Smooth muscle cell (in vitro differentiated cells): Measurements from ENCODE around the gene ATP13A5. TPM values are rescaled to one million over a fixed set of nuclear protein-coding genes. Genes with fewer than 3 reads are reported as not detected.

Experiments
- DNase-seq: peaks from one replicate; lab custom pipeline; 2025; ENCODE audit not compliant: unreplicated experiment; lab: John Stamatoyannopoulos, UW
- H2AFZ ChIP-seq: fragments of 200-600 bp; sonication (generic); 2 replicates; pipeline ENCODE4 v1.6.0; 2016; ENCODE audit warnings: antibody characterized with exemption, low read depth, mild to moderate bottlenecking
- H3F3A ChIP-seq: fragments of 200-600 bp; sonication (generic); 2 replicates; pipeline ENCODE4 v1.6.0; 2017; ENCODE audit warnings: antibody characterized with exemption, low read depth
- H3K27ac ChIP-seq: fragments of 200-600 bp; sonication (generic); 2 replicates; pipeline ENCODE4 v1.5.1; 2016; ENCODE audit warnings: low read depth, mild to moderate bottlenecking
- H3K27me3 ChIP-seq: fragments of 200-600 bp; sonication (generic); 2 replicates; pipeline ENCODE4 v1.6.1; 2016; ENCODE audit warnings: low read depth, mild to moderate bottlenecking
- H3K36me3 ChIP-seq: fragments of 200-600 bp; sonication (generic); 2 replicates; pipeline ENCODE4 v1.5.1; 2016; ENCODE audit warnings: low read depth
- H3K4me1 ChIP-seq: fragments of 200-600 bp; sonication (generic); 2 replicates; pipeline ENCODE4 v1.5.1; 2016; ENCODE audit warnings: low read depth
- H3K4me2 ChIP-seq: fragments of 200-600 bp; sonication (generic); 2 replicates; pipeline ENCODE4 v1.6.0; 2016; ENCODE audit warnings: mild to moderate bottlenecking
- H3K4me3 ChIP-seq: fragments of 200-600 bp; sonication (generic); 2 replicates; pipeline ENCODE4 v1.5.1; 2016; ENCODE audit warnings: mild to moderate bottlenecking
- H3K79me2 ChIP-seq: fragments of 200-600 bp; sonication (generic); 2 replicates; pipeline ENCODE4 v1.6.0; 2016; ENCODE audit warnings: low read depth, mild to moderate bottlenecking
- H3K9ac ChIP-seq: fragments of 200-600 bp; sonication (generic); 2 replicates; pipeline ENCODE4 v1.6.0; 2016; ENCODE audit warnings: low read depth
- H3K9me3 ChIP-seq: fragments of 200-600 bp; sonication (generic); replicated peaks from 2 replicates; pipeline ENCODE4 v1.5.1; 2016; ENCODE audit warnings: low read depth
- H4K20me1 ChIP-seq: fragments of 200-600 bp; sonication (generic); 2 replicates; pipeline ENCODE4 v1.6.0; 2016; ENCODE audit warnings: low read depth
- CTCF ChIP-seq: fragments of 200-600 bp; sonication (generic); IDR thresholded peaks from 2 replicates; pipeline ENCODE4 v1.5.1; 2017; ENCODE audit warnings: borderline replicate concordance, mild to moderate bottlenecking, antibody characterized with exemption; ENCODE audit not compliant: insufficient read depth, poor library complexity, severe bottlenecking
- WGBS: methylation state at CpG from one replicate; pipeline ENCODE4 v1.1.7; 2016; ENCODE audit warnings: low lambda C conversion rate; 5-methylcytosine and 5-hydroxymethylcytosine counted together
- polyA plus RNA-seq: library from polyadenylated mRNA; unstranded; fragments of >200 nt; fragmentation: Nextera tagmentation; extraction: Ambion mirVana; gene quantifications from 2 replicates; pipeline ENCODE4 v1.2.1, GENCODE V29; 2016
- total RNA-seq: library from RNA; depleted of rRNA; stranded (reverse); fragments of >200 nt; gene quantifications from 2 replicates; pipeline ENCODE4 v1.2.3, GENCODE V29; 2014

ATP13A5 gene
- total and polyA plus RNA-seq, 2 experiments from 2014 or later = not detected

- no peak overlapping the region for H3K4me2 ChIP-seq
- DNase-seq = no peak
- no peaks in the 10 kb centered on the region for H3K4me1 ChIP-seq
- no peaks in the 10 kb centered on the region for H3K36me3 ChIP-seq
- H3K9me3 ChIP-seq = no peaks in the 10 kb centered on the region
- H3K79me2 ChIP-seq = no peaks in the 10 kb centered on the region
- H3K9ac ChIP-seq = no peak overlapping the region
- no peak overlapping the region for H2AFZ ChIP-seq
- no peaks in the 10 kb centered on the region for H4K20me1 ChIP-seq
- no peak overlapping the region for H3K4me3 ChIP-seq
- H3K27ac ChIP-seq = no peak overlapping the region
- H3K27me3 ChIP-seq = no peaks in the 10 kb centered on the region
- TF ChIP-seq CTCF = no peak
- H3F3A ChIP-seq = no peaks in the 10 kb centered on the region
- WGBS = 77% methylated on average over 7 of the region's 7 CpGs
Observed at GRCh38 chr3:193396451-193397244, 18.1 kb upstream of the ATP13A5 start.

- no peaks in the 10 kb centered on the region for H3K27me3 ChIP-seq
- DNase-seq = no peak
- no peak overlapping the region for H3K4me2 ChIP-seq
- H3K27ac ChIP-seq = no peak overlapping the region
- H2AFZ ChIP-seq = no peak overlapping the region
- WGBS = 87% methylated on average over 3 of the region's 3 CpGs
- no peaks in the 10 kb centered on the region for H3K4me1 ChIP-seq
- H3K36me3 ChIP-seq = no peaks in the 10 kb centered on the region
- no peak overlapping the region for H3K9ac ChIP-seq
- H3K79me2 ChIP-seq = no peaks in the 10 kb centered on the region
- H3F3A ChIP-seq = no peaks in the 10 kb centered on the region
- no peak overlapping the region for H3K4me3 ChIP-seq
- TF ChIP-seq CTCF = no peak
- H3K9me3 ChIP-seq = no peaks in the 10 kb centered on the region
- no peaks in the 10 kb centered on the region for H4K20me1 ChIP-seq
Observed at GRCh38 chr3:193391902-193392301, 13.3 kb upstream of the ATP13A5 start.

- Histone ChIP-seq H3K4me2 (no peak overlapping the region), H3K27me3 (no peaks in the 10 kb centered on the region), H3F3A (no peaks in the 10 kb centered on the region), H3K9ac (no peak overlapping the region), H3K4me3 (no peak overlapping the region), H2AFZ (no peak overlapping the region), H3K27ac (no peak overlapping the region), H4K20me1 (no peaks in the 10 kb centered on the region), H3K9me3 (no peaks in the 10 kb centered on the region), H3K79me2 (no peaks in the 10 kb centered on the region), H3K4me1 (no peaks in the 10 kb centered on the region), H3K36me3 (no peaks in the 10 kb centered on the region)
- WGBS = 68% methylated on average over 2 of the region's 2 CpGs
- DNase-seq = no peak
- no peak for TF ChIP-seq CTCF
Observed at GRCh38 chr3:193389335-193389734, 10.8 kb upstream of the ATP13A5 start.

- Histone ChIP-seq H3K36me3 (no peaks in the 10 kb centered on the region), H3K9ac (no peak overlapping the region), H3K27ac (no peak overlapping the region), H3K79me2 (no peaks in the 10 kb centered on the region), H3K4me2 (no peak overlapping the region), H3F3A (no peaks in the 10 kb centered on the region), H3K4me1 (no peaks in the 10 kb centered on the region), H3K4me3 (no peak overlapping the region), H3K9me3 (no peaks in the 10 kb centered on the region), H3K27me3 (no peaks in the 10 kb centered on the region), H2AFZ (no peak overlapping the region), H4K20me1 (no peaks in the 10 kb centered on the region)
- 88% methylated on average over 6 of the region's 6 CpGs for WGBS
- DNase-seq = no peak
- no peak for TF ChIP-seq CTCF
Observed at GRCh38 chr3:193388361-193388760, 9.8 kb upstream of the ATP13A5 start.
